Measurements from ENCODE around the gene NUDT21.

- no peak for TF ChIP-seq ELF4 (IDR thresholded peaks at IDR 0.05)
- no peak for TF ChIP-seq ARNT (IDR thresholded peaks at IDR 0.05)
- no peak for TF ChIP-seq HDGF (IDR thresholded peaks at IDR 0.05; ENCODE audit: borderline replicate concordance)
Measured at GRCh38 chr16:56382901-56383355, 68.2 kb downstream of the NUDT21 start.

All from HEK293T (cell line).